Caco-2 (cell line): ENCODE measurements around the gene ZRANB1. TPM values are rescaled to one million over a fixed set of nuclear protein-coding genes. Genes with fewer than 3 reads are reported as not detected.

ENCODE experiments used
- BruUV-seq: library from RNA; stranded (reverse); fragments of 400-500 nt; replicated peaks from 2 replicates; lab custom pipeline; 2021; lab: Mats Ljungman, UMichigan
- CTCF ChIA-PET: fragments of 300-600 bp; sonication (Branson Sonifier 250); formaldehyde crosslinking; loops from one replicate; lab custom pipeline; 2022; ENCODE audit warnings: antibody characterized with exemption; lab: Charles Lee
- POLR2A ChIA-PET: fragments of 300-600 bp; sonication (Branson Sonifier 250); formaldehyde crosslinking; loops from one replicate; lab custom pipeline; 2022; ENCODE audit warnings: antibody characterized with exemption; lab: Charles Lee
- DNase-seq, 2 experiments: peaks; one replicate each; pipeline versions ENCODE4 v3.0.0 to v3.0.0-alpha.2; 2020 to 2022
- H3K27me3 ChIP-seq: replicated peaks from 2 replicates; pipeline ENCODE4 v1.6.0; 2011; ENCODE audit warnings: low read length; ENCODE audit not compliant: control insufficient read depth, insufficient read depth
- H3K36me3 ChIP-seq: 2 replicates; pipeline ENCODE4 v1.5.1; 2011; ENCODE audit warnings: low read length; ENCODE audit not compliant: control insufficient read depth, insufficient read depth
- H3K4me1 ChIP-seq: fragments of 250-450 bp; sonication (Bioruptor Pico); 2 replicates; pipeline ENCODE4 v1.5.1; 2020; ENCODE audit warnings: mild to moderate bottlenecking
- H3K4me3 ChIP-seq: 2 replicates; pipeline ENCODE4 v1.5.1; 2011; ENCODE audit warnings: low read depth, mild to moderate bottlenecking, control low read depth, low read length
- H3K9me3 ChIP-seq: fragments of 250-450 bp; sonication (Bioruptor Pico); 2 replicates; pipeline ENCODE4 v1.5.1; 2020; ENCODE audit warnings: mild to moderate bottlenecking, moderate library complexity
- H3K27ac Mint-ChIP-seq: one replicate; pipeline ENCODE4 v1.8.0; 2022; ENCODE audit warnings: mixed read lengths; ENCODE audit not compliant: unreplicated experiment
- H3K27me3 Mint-ChIP-seq: one replicate; pipeline ENCODE4 v1.8.0; 2022; ENCODE audit warnings: mixed read lengths; ENCODE audit not compliant: insufficient read depth, unreplicated experiment
- H3K36me3 Mint-ChIP-seq: one replicate; pipeline ENCODE4 v1.8.0; 2022; ENCODE audit warnings: mild to moderate bottlenecking, mixed read lengths; ENCODE audit not compliant: insufficient read depth, unreplicated experiment
- H3K4me1 Mint-ChIP-seq: one replicate; pipeline ENCODE4 v1.8.0; 2022; ENCODE audit warnings: low read depth, mixed read lengths; ENCODE audit not compliant: unreplicated experiment
- H3K4me3 Mint-ChIP-seq: one replicate; pipeline ENCODE4 v1.8.0; 2022; ENCODE audit warnings: mild to moderate bottlenecking, moderate library complexity, mixed read lengths; ENCODE audit not compliant: unreplicated experiment
- H3K9me3 Mint-ChIP-seq: one replicate; pipeline ENCODE4 v1.8.0; 2022; ENCODE audit warnings: mixed read lengths; ENCODE audit not compliant: unreplicated experiment
- CTCF ChIP-seq, 2 experiments: fragments of 200-600 bp in 1 of 2; IDR thresholded peaks; 1 replicate in 1 of 2; 2 replicates in 1 of 2; pipeline versions ENCODE4 v1.5.1 to v1.8.0; 2011 to 2022; ENCODE audit warnings: antibody characterized with exemption in 1 of 2, control low read depth in 1 of 2, inconsistent platforms in 1 of 2, low read depth in 1 of 2, low read length in 1 of 2, mild to moderate bottlenecking in 1 of 2, moderate library complexity in 1 of 2; ENCODE audit not compliant: insufficient read depth in 1 of 2, severe bottlenecking in 1 of 2, unreplicated experiment in 1 of 2
- intact Hi-C: fragments of 100-400 bp; cut with micrococcal nuclease; formaldehyde crosslinking; loops from one replicate; pipeline ENCODE4 v1.10.0; 2022; ENCODE audit not compliant: unreplicated experiment
- total RNA-seq: library from RNA; stranded (reverse); gene quantifications from 2 replicates; pipeline ENCODE4 v1.2.3, GENCODE V29; 2022

Gene ZRANB1
- total RNA-seq, 1 experiment from 2014 or later: 24.6 TPM

GRCh38 chr10:125014836-125015355 is 73.0 kb downstream of the ZRANB1 start:
- CTCF ChIA-PET: no interaction called here
- no peaks in the 10 kb centered on the region for H3K27me3 ChIP-seq
- no peaks in the 10 kb centered on the region for H3K9me3 ChIP-seq
- H3K36me3 ChIP-seq: peaks cover 4% of the 10 kb centered on the region; the same call in 1 of the 2 replicates
- no TSS peak for BruUV-seq
- H3K4me3 Mint-ChIP-seq: no peak overlapping the region
- H3K4me3 ChIP-seq: no peak overlapping the region
- H3K9me3 Mint-ChIP-seq: no peaks in the 10 kb centered on the region
- no peaks in the 10 kb centered on the region for H3K4me1 ChIP-seq
- H3K36me3 Mint-ChIP-seq: peaks cover 60% of the 10 kb centered on the region
- no peaks in the 10 kb centered on the region for H3K27me3 Mint-ChIP-seq
- no peaks in the 10 kb centered on the region for H3K4me1 Mint-ChIP-seq
- no peak for TF ChIP-seq CTCF (IDR thresholded peaks at IDR 0.05; ENCODE audit: insufficient read depth in 1 of 2, low read depth in 1 of 2, low read length in 1 of 2, severe bottlenecking in 1 of 2, unreplicated experiment in 1 of 2)
- no peak overlapping the region for H3K27ac Mint-ChIP-seq
- POLR2A ChIA-PET: no interaction called here
- intact Hi-C loops: no loop called here
- no peak for DNase-seq

- intact Hi-C loops: no loop called here
- no TSS peak for BruUV-seq
- H3K9me3 ChIP-seq: no peaks in the 10 kb centered on the region
- peaks cover 55% of the 10 kb centered on the region for H3K36me3 Mint-ChIP-seq
- no peak overlapping the region for H3K4me3 ChIP-seq
- H3K27me3 ChIP-seq: no peaks in the 10 kb centered on the region
- CTCF ChIA-PET: no interaction called here
- peaks cover 4% of the 10 kb centered on the region; the same call in 1 of the 2 replicates for H3K36me3 ChIP-seq
- H3K4me1 Mint-ChIP-seq: no peaks in the 10 kb centered on the region
- POLR2A ChIA-PET: no interaction called here
- no peak for TF ChIP-seq CTCF (IDR thresholded peaks at IDR 0.05; ENCODE audit: insufficient read depth in 1 of 2, low read depth in 1 of 2, low read length in 1 of 2, severe bottlenecking in 1 of 2, unreplicated experiment in 1 of 2)
- no peaks in the 10 kb centered on the region for H3K9me3 Mint-ChIP-seq
- H3K27ac Mint-ChIP-seq: no peak overlapping the region
- no peaks in the 10 kb centered on the region for H3K4me1 ChIP-seq
- no peak overlapping the region for H3K4me3 Mint-ChIP-seq
- no peak for DNase-seq
- no peaks in the 10 kb centered on the region for H3K27me3 Mint-ChIP-seq
These were observed 73.5 kb downstream of the ZRANB1 start for GRCh38 chr10:125015356-125015944.

- Histone ChIP-seq H3K36me3 (peaks cover 4% of the 10 kb centered on the region), H3K4me1 (no peaks in the 10 kb centered on the region), H3K9me3 (no peaks in the 10 kb centered on the region), H3K27me3 (no peaks in the 10 kb centered on the region), H3K4me3 (no peak overlapping the region)
- Mint-ChIP-seq H3K27ac (no peak overlapping the region), H3K9me3 (no peaks in the 10 kb centered on the region), H3K4me1 (no peaks in the 10 kb centered on the region), H3K4me3 (no peak overlapping the region), H3K36me3 (peaks cover 60% of the 10 kb centered on the region), H3K27me3 (no peaks in the 10 kb centered on the region)
- intact Hi-C loops: no loop called here
- CTCF ChIA-PET: interaction anchor here (0.6 kb wide), 1 partner anchor 28 kb away, joined by 4 read pairs; no protein-coding TSS in a partner anchor
- TF ChIP-seq CTCF (IDR thresholded peaks at IDR 0.05; ENCODE audit: insufficient read depth in 1 of 2, low read depth in 1 of 2, low read length in 1 of 2, severe bottlenecking in 1 of 2, unreplicated experiment in 1 of 2): no peak
- POLR2A ChIA-PET: no interaction called here
- BruUV-seq: no TSS peak
- no peak for DNase-seq
These were observed 74.2 kb downstream of the ZRANB1 start for GRCh38 chr10:125016123-125016522.
